ENCODE data around the gene DNAH17. TPM values are rescaled to one million over a fixed set of nuclear protein-coding genes. Genes with fewer than 3 reads are reported as not detected.

DNAH17 gene
- total and polyA plus RNA-seq, 7 experiments from 2014 or later = 0.05 to 1.5 (median 0.38) TPM

DNA sequence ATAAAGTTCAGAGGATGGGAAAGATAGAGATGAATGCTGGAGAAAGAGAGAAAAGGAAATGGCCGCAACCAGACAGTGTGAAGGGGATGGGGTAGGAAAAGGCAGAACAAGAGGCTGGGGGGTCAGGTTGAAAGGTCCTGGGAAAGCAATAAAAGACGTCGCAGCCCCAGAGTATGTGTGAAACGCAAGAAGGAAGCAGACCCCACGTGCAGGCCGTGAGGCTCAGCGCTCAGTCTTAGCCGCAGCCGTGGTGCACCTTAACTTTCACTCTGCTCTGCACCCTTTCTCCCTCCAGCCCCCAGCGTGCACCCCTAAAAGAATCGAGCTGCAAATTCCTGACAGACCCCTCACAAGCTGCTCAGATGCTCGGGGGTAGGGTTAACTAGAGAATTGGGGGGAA lies 1.9 kb downstream of the DNAH17 start:
- Mint-ChIP-seq H3K4me3 (peak overlapping the region in 1 of 10 donors; percentile 22), H3K36me3 (no peaks in the 10 kb centered on the region), H3K9me3 (no peaks in the 10 kb centered on the region), H3K27me3 (peaks cover 0 to 16% (median 0%) of the 10 kb centered on the region in 5 donors), H3K4me1 (no peaks in the 10 kb centered on the region), H3K27ac (no peak overlapping the region)
- ATAC-seq (no peak), DNase-seq (no peak)
- intact Hi-C loops (cut with micrococcal nuclease) = no loop called here
- H3K27ac ChIP-seq (ENCODE audit: low read depth, low read length) = no peak overlapping the region
- H3K36me3 ChIP-seq (ENCODE audit: control insufficient read depth in 2 of 3, insufficient read depth in 3 of 3, low read length in 3 of 3) = no peaks in the 10 kb centered on the region
- no peaks in the 10 kb centered on the region for H3K9me3 ChIP-seq (ENCODE audit: control insufficient read depth in 2 of 3, low read length in 3 of 3)
- H3K4me3 ChIP-seq (ENCODE audit: low read length) = no peak overlapping the region
- CTCF ChIA-PET = interaction anchor here (0.5 kb wide), 1 partner anchor 1281 kb away, joined by 3 read pairs; no protein-coding TSS in a partner anchor
- no peaks in the 10 kb centered on the region for H3K4me1 ChIP-seq (ENCODE audit: control insufficient read depth in 2 of 2, insufficient read depth in 2 of 2, low read length in 2 of 2)
- POLR2A ChIA-PET = no interaction called here
- H3K27me3 ChIP-seq (ENCODE audit: control insufficient read depth in 2 of 2, insufficient read depth in 2 of 2, low read length in 2 of 2) = no peaks in the 10 kb centered on the region

- no peaks in the 10 kb centered on the region for H3K9me3 Mint-ChIP-seq
- no peak overlapping the region for H3K4me3 Mint-ChIP-seq
- no peaks in the 10 kb centered on the region for H3K36me3 Mint-ChIP-seq
- Histone ChIP-seq H3K4me1 (ENCODE audit: control insufficient read depth in 2 of 2, insufficient read depth in 2 of 2, low read length in 2 of 2) (no peaks in the 10 kb centered on the region), H3K9me3 (ENCODE audit: control insufficient read depth in 2 of 3, low read length in 3 of 3) (no peaks in the 10 kb centered on the region), H3K27me3 (ENCODE audit: control insufficient read depth in 2 of 2, insufficient read depth in 2 of 2, low read length in 2 of 2) (no peaks in the 10 kb centered on the region), H3K27ac (ENCODE audit: low read depth, low read length) (no peak overlapping the region), H3K36me3 (ENCODE audit: control insufficient read depth in 2 of 3, insufficient read depth in 3 of 3, low read length in 3 of 3) (no peaks in the 10 kb centered on the region), H3K4me3 (ENCODE audit: low read length) (no peak overlapping the region)
- H3K4me1 Mint-ChIP-seq = no peaks in the 10 kb centered on the region
- ChIA-PET POLR2A (no interaction called here), CTCF (no interaction called here)
- intact Hi-C loops (cut with micrococcal nuclease) = no loop called here
- no peak for ATAC-seq
- peaks cover 0 to 11% (median 0%) of the 10 kb centered on the region in 5 donors for H3K27me3 Mint-ChIP-seq
- H3K27ac Mint-ChIP-seq = no peak overlapping the region
- DNase-seq = no peak
These were observed 3.2 kb downstream of the DNAH17 start for GRCh38 chr17:78573955-78574354.

DNA sequence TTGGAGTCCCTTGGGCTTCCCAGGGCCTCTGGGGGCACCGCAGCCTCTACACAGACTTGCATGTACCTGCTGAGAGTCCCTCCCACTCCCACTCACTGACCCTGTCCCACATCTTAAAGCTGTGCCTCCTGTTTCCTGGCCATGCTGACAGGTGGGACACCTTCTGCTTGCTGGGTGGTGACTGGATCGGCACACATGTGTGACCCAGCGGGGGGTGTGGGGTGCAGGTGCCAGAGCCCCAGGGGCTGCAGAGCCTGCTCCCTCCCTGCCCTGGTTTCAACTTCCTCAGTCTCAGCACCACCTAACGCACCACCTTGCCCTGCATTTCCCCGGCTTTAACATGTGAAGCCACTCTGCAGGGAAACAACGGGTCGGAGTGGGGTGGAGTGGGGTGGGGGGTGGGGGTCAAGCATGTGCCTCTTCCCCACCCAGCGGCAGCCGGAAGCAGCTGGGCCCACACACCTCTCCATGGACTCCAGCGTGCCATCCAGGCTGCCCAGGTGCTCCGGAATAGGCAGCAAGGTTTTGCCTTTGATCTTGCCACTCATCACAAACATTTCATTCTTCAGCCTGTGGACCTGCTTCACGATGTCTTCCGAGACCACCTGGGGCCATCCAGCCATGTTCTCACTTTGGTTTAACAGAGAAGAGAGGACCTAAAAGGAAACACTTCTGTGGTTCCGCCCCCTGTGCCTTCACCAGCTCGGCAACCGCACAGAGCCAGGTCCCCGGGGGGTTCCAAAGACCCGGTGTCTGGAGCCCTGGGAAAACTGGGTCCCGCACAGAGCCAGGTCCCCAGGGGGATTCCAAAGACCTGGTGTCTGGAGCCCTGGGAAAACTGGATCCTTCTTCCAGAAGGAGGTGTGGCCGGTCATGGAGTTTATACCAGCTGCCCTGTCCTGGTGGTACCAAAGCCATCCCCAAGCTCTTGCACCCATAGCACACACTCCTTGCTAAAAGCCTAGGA lies 4.7 kb downstream of the DNAH17 start:
- Mint-ChIP-seq H3K4me3 (no peak overlapping the region), H3K9me3 (no peaks in the 10 kb centered on the region), H3K27ac (no peak overlapping the region), H3K27me3 (peaks cover 0 to 3% (median 0%) of the 10 kb centered on the region in 5 donors), H3K36me3 (no peaks in the 10 kb centered on the region), H3K4me1 (no peaks in the 10 kb centered on the region)
- Histone ChIP-seq H3K9me3 (ENCODE audit: control insufficient read depth in 2 of 3, low read length in 3 of 3) (no peaks in the 10 kb centered on the region), H3K4me3 (ENCODE audit: low read length) (no peak overlapping the region), H3K36me3 (ENCODE audit: control insufficient read depth in 2 of 3, insufficient read depth in 3 of 3, low read length in 3 of 3) (no peaks in the 10 kb centered on the region), H3K4me1 (ENCODE audit: control insufficient read depth in 2 of 2, insufficient read depth in 2 of 2, low read length in 2 of 2) (no peaks in the 10 kb centered on the region), H3K27me3 (ENCODE audit: control insufficient read depth in 2 of 2, insufficient read depth in 2 of 2, low read length in 2 of 2) (no peaks in the 10 kb centered on the region), H3K27ac (ENCODE audit: low read depth, low read length) (no peak overlapping the region)
- intact Hi-C loops (cut with micrococcal nuclease) = no loop called here
- ChIA-PET CTCF (interaction anchor here (0.6 kb wide), 1 partner anchor 40 kb away, joined by 4 read pairs; no protein-coding TSS in a partner anchor), POLR2A (no interaction called here)
- ATAC-seq = no peak
- no peak for DNase-seq

GRCh38 chr17:78571329-78571728 lies 5.9 kb downstream of the DNAH17 start:
- Mint-ChIP-seq H3K4me3 (no peak overlapping the region), H3K4me1 (no peaks in the 10 kb centered on the region), H3K9me3 (no peaks in the 10 kb centered on the region), H3K27me3 (peaks cover 0 to 3% (median 0%) of the 10 kb centered on the region in 5 donors), H3K36me3 (no peaks in the 10 kb centered on the region), H3K27ac (no peak overlapping the region)
- ATAC-seq (no peak), DNase-seq (no peak)
- no peaks in the 10 kb centered on the region for H3K9me3 ChIP-seq (ENCODE audit: control insufficient read depth in 2 of 3, low read length in 3 of 3)
- no peaks in the 10 kb centered on the region for H3K4me1 ChIP-seq (ENCODE audit: control insufficient read depth in 2 of 2, insufficient read depth in 2 of 2, low read length in 2 of 2)
- no peak overlapping the region for H3K27ac ChIP-seq (ENCODE audit: low read depth, low read length)
- POLR2A ChIA-PET = no interaction called here
- CTCF ChIA-PET = no interaction called here
- intact Hi-C loops (cut with micrococcal nuclease) = no loop called here
- H3K4me3 ChIP-seq (ENCODE audit: low read length) = no peak overlapping the region
- H3K36me3 ChIP-seq (ENCODE audit: control insufficient read depth in 2 of 3, insufficient read depth in 3 of 3, low read length in 3 of 3) = no peaks in the 10 kb centered on the region
- H3K27me3 ChIP-seq (ENCODE audit: control insufficient read depth in 2 of 2, insufficient read depth in 2 of 2, low read length in 2 of 2) = no peaks in the 10 kb centered on the region

DNA sequence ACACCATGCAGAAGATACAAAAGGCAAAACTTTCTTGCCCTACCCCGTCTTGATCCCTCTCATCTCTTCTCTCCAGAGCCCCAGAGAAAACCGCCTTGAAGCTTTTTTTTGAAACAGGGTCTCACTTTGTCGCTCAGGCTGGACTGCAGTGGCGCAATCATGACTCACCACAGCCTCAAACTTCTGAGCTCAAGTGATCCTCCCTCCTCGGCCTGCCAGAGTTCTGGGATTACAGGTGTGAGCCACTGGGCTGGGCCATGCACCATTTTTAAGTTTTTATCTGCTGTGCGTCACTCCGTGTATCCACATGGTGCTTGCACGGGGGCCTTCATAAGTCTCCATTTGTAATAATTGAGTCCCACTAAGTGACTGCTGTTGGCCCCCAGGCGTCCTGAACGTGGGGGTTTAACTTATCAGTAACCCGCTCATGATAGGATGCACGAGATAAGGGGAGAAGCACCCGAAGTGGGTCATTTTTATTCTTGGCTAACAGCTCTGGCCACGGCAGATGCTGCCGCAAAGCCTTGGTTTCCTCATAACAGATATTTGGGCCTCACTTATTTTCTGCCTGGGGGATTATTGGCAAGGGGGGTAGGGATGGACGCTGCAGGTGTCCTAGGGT lies 8.6 kb downstream of the DNAH17 start:
- H3K4me1 ChIP-seq (ENCODE audit: control insufficient read depth in 2 of 2, insufficient read depth in 2 of 2, low read length in 2 of 2) = no peaks in the 10 kb centered on the region
- no peak overlapping the region for H3K4me3 Mint-ChIP-seq

GRCh38 chr17:78567991-78568390 lies 9.2 kb downstream of the DNAH17 start:
- DNase-seq (no peak), ATAC-seq (no peak)
- no peaks in the 10 kb centered on the region for H3K36me3 Mint-ChIP-seq
- H3K4me1 ChIP-seq (ENCODE audit: control insufficient read depth in 2 of 2, insufficient read depth in 2 of 2, low read length in 2 of 2) = no peaks in the 10 kb centered on the region
- H3K27me3 ChIP-seq (ENCODE audit: control insufficient read depth in 2 of 2, insufficient read depth in 2 of 2, low read length in 2 of 2) = no peaks in the 10 kb centered on the region
- H3K27me3 Mint-ChIP-seq = peaks cover 0 to 13% (median 0%) of the 10 kb centered on the region in 5 donors
- no peaks in the 10 kb centered on the region for H3K9me3 ChIP-seq (ENCODE audit: control insufficient read depth in 2 of 3, low read length in 3 of 3)
- CTCF ChIA-PET = no interaction called here
- H3K4me3 ChIP-seq (ENCODE audit: low read length) = no peak overlapping the region
- no peak overlapping the region for H3K4me3 Mint-ChIP-seq
- H3K4me1 Mint-ChIP-seq = no peaks in the 10 kb centered on the region
- no peak overlapping the region for H3K27ac ChIP-seq (ENCODE audit: low read depth, low read length)
- intact Hi-C loops (cut with micrococcal nuclease) = no loop called here
- no peak overlapping the region for H3K27ac Mint-ChIP-seq
- H3K9me3 Mint-ChIP-seq = peaks cover 0 to 1% (median 0%) of the 10 kb centered on the region in 11 donors
- POLR2A ChIA-PET = no interaction called here
- no peaks in the 10 kb centered on the region for H3K36me3 ChIP-seq (ENCODE audit: control insufficient read depth in 2 of 3, insufficient read depth in 3 of 3, low read length in 3 of 3)

More for the DNA sequence above, 8.6 kb downstream of the DNAH17 start:
- Histone ChIP-seq H3K9me3 (ENCODE audit: control insufficient read depth in 2 of 3, low read length in 3 of 3) (no peaks in the 10 kb centered on the region), H3K36me3 (ENCODE audit: control insufficient read depth in 2 of 3, insufficient read depth in 3 of 3, low read length in 3 of 3) (no peaks in the 10 kb centered on the region), H3K27me3 (ENCODE audit: control insufficient read depth in 2 of 2, insufficient read depth in 2 of 2, low read length in 2 of 2) (no peaks in the 10 kb centered on the region), H3K27ac (ENCODE audit: low read depth, low read length) (no peak overlapping the region), H3K4me3 (ENCODE audit: low read length) (no peak overlapping the region)
- no peaks in the 10 kb centered on the region for H3K36me3 Mint-ChIP-seq
- no peak for ATAC-seq
- no peaks in the 10 kb centered on the region for H3K4me1 Mint-ChIP-seq
- no peak overlapping the region for H3K27ac Mint-ChIP-seq
- peaks cover 0 to 1% (median 0%) of the 10 kb centered on the region in 11 donors for H3K9me3 Mint-ChIP-seq
- ChIA-PET POLR2A (no interaction called here), CTCF (no interaction called here)
- no peak for DNase-seq
- intact Hi-C loops (cut with micrococcal nuclease) = no loop called here
- H3K27me3 Mint-ChIP-seq = peaks cover 0 to 10% (median 0%) of the 10 kb centered on the region in 5 donors
